HG02759 (cell line): ENCODE results near the gene AFF3.

Experiments
- ATAC-seq: cut with Tn5 transposase; IDR thresholded peaks from one replicate; pipeline ENCODE4 v1.9.1; 2021; ENCODE audit warnings: mild to moderate bottlenecking, moderate library complexity; ENCODE audit not compliant: unreplicated experiment

AFF3 gene

DNA sequence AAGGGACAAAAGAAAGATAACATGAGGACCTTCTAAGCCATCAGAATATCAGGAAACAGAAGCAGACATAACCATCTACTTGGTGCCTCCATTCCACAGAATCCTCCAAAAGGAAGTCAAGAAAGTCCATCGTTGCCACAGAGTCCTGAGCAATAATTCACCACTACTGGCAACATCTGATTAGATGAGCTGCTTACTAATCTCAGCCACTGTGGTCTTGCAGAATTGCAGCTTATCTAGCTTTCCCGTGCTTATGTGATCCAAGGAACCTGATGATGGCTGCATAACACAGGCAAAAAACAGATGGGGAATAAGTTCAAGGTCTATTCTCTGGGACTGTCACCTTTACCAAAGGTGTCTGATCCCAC, 278.5 kb downstream of the AFF3 start:
- ATAC-seq, result no peak

DNA sequence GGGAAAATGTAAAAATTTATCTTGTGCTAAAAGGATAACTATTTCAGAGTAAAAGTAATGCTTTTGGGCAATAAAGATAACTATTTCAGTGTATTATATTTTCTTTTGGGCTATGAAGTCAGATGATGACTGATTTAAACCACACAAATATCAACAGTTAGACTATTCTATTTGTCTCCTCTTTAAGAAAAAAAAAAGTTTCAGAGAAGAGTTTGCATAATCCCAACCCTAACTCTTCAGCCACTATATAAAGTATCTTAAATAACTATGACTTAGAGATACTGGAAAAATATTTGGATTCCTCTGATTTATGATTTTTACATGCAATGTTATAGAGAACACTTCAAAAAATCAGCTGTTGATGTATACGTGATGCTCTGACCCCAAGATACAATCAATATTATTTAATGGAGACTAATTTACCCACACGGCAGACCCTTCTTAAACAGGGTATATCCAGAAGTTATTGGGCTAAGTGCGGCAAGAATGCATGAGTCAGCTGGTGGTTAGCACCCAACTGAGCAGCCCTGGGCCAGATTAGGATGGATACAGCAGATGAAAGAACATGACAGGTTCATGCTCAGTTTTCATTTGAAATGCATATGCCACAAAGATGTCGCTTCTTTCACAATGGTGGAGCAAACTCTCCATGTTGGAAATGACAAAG, 279.0 kb downstream of the AFF3 start:
- no peak for ATAC-seq

DNA sequence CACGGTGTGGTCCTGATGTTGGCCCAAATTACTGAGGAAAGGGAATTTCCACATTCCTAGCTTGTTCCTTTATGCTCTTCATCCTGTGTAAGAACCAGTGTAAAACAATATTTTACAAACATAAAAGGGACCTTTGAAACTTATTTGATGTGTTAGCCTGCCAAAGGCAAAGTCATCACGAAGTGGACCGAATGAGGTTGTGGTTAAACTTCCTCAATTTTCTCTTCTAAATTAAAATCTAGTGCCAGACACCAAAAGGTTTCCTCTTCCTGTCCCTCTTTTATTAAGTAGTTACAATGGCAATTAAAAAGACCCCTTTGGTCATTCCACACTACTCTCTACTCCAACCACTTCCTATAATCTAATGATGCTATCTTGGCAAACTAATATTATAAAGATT, 279.8 kb downstream of the AFF3 start:
- ATAC-seq, result no peak

DNA sequence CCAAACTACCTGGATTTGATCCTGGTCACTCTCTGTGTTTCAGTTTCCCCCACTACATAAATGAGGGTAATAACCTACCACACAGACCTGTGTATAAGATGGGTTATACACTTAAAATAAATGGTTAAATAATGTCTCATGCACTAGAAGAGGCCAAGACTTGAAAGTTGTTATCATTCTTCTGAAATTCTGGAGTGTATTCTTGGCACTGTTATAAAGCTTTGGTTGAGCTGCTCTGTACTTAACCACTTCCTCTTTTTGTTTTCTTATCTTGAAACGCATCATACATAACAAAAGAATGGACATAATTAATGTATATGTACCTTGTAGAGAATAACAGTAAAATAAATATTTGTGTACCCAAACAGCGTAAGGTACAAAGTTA, 281.0 kb downstream of the AFF3 start:
- ATAC-seq, result no peak

DNA sequence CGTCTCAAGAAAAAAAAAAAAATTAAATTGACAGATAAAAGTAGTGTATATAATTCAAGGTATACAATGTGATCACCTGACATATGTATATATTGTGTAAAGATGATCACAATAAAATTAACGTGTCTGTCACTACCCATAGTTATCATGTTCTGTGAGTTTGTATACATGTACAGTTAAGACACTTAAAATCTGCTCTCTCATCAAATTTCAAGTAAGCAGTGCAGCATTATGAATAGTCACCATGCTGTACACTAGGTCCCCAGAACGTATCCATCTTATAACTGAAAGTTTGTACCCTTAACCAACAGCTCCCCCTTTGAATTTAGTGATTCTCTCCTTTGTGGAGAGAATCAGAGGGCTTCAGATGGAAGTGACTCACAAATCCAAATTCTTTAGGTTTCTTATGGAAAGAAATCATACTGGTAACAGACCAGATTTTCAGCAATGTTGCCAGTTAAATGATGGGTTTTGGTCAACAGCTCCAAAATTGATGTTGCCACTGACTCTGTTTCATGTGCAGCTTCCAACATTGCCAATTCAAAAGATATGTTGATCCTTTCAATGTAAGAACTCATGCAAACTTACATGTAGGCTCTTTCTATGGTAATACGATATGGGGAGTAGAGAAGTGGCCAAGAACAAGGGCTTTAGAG, 281.5 kb downstream of the AFF3 start:
- no peak for ATAC-seq

DNA sequence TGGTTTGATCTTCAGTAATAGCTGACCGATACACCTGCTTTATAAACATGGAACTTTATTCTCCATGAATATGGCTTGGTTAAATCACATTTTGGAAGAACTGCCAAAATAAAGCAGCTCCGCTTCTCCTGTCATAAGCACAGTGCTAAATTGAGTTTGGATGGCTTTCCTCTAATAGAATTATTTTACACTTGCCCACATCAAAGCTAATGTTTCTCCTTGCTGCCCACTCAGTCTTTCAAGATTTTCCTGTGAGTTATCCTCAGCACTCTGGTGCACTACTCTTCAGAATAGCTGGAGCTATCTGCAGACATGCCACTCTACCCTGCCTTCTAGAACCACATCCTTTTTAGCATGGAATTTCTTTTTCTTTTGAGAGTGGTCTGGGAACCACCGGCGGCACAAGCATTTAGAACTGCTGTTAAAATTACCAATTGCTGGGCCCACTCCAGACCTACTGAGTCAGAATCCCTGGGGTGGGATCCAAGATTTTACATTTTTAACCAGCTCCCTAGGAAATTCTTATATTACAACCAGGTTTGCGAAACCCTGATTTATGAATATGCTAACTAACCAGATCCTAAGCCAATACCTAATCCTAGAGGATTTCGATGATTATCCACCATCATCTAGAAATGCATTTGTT, 283.3 kb downstream of the AFF3 start:
- ATAC-seq, result no peak

DNA sequence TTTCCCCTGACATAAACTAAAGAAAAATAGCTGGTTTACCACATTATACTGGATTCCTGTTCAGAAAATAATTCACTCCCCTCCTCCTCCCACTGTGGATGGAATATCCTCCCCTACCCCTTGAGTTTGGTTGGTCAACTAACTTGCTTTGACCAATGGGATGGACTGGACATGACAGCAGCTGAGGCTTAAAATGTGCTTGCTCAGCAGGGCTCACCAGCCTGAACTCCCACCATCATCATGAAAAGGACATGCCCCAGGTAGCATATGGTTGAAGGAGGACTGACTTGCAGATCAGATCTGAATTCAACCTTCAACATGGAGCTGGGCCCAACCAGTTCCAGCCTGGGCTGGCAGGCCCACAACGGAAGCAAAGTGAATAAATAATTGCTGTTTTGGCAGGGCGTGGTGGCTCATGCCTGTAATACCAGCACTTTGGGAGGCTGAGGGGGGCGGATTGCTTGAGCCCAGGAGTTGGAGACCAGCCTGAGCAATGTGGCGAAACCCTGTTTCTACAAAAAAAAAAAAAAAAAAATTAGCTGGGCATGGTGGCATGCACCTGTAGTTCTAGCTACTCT, 284.4 kb downstream of the AFF3 start:
- ATAC-seq, result no peak

DNA sequence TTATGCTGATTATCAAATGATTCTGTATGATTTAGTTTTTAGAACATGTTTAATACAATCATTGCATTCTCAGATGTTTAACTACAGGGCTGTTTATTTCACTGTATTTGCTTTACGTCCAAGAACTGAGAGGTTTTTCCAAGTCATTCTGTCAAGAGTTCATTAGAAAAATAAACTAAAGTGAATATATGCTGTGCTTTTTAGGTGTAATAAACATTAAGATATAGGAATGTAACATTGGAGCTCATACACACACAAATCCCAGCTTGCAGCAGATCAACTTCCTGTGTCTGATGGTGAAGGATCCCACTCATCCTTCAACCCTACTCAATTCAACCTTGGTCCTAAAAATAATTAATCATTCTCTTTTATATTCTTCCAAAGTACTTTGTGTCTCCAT, 285.0 kb downstream of the AFF3 start:
- no peak for ATAC-seq

DNA sequence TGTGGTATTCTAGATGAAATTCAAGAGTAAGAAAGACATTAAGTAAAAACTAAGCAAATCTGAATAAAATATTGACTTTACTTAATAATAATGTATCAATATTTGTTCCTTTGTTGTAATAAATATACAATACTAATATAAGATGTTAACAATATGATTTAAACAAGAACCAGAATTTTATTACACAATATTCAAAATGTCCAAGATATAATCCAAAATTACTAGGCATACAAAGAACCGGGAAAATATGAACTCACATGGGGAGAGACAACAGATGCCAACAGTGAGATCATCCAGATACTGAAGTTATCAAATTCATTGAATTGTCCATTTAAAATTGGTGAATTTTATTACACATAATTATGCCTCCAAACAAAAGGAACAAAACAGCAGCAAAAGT, 286.3 kb downstream of the AFF3 start:
- no peak for ATAC-seq

DNA sequence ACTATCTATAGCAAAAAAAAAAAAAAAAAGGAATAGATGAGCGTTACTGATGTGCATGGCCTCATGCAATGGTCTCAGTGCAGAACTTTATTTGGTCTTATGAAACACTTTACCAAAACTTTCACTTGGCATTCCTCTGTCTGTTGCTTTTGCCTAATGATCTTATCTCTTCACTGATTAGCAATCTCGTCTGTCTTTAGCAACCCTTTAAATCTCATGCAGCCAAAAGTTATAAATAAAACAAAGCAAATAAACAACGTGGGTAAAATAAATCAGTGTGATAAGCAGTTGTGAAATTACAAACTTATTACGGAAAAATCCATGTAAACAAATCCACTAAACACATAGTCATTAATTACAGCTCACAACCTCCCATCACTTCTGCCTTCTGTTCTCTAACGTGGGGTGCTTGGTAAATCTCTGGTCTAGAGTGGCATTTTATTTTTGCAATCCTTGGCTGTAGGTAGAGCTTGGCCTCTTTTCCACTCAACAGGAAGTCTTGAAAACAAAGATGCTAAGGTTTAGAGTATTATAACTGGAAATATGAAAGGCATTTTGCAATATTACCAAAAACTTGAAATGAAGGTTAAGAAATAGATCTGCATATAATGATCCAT, 288.0 kb downstream of the AFF3 start:
- no peak for ATAC-seq

DNA sequence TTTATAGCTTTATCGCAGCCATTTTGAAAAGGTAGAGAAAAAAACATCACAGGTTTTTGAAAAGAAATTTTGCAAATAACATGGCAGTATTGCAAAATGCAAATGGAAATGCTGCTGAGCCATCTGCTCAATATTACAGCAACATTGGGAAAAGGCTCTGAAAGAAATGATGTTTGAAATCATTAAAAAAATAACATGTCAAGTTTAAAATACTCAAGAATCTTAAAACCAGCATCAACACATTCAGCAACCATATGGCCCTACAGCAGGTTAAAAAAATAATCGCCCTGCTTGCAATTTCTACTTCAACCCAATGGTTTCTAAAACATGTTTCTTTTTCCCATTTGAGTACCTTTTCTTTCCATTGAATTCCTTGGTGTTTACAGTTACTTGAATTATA, 289.4 kb downstream of the AFF3 start:
- ATAC-seq, result no peak

DNA sequence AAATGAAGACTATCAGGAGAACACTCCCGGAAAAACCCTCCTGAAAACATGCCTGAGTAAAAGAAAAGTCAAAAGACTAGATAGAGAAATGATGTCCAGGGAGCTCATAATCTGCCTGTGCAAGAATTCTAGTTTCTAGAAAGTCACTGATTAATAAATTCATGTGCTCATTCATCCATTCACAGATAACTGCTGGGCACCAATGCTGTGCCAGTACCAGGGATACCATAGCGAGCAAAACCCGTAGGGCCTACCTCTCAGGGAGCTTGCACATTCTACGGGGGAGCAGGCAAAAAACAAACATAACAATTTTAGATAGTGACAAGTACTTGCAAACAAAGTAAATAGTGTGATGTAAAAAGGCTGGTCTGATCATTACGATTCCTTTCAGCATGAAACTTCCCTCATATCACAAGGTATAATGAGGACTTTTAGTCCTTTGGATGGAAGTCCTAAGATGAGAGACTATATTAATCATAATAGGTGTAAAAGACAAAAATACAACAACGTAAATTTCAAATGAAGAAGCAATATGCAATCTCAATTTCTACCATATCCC, 289.9 kb downstream of the AFF3 start:
- ATAC-seq, result no peak

DNA sequence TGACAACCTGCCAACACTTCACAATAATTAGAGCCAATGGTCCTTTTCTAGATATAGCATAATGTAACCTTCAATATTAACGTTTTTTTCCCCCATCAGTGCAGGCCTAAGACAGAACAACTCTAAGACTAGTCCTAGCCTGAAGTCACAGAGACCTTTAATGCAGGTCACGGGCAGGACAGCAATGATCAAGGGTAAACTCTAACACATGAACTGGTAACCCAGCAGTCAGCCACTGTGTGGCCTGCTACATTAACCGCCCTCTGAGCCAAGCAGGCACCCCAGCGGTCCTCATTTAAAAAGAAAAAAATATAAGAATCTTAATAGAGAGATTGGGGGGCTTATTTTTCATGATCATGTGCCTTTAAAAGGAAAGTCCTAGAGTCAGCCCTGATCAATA, 290.6 kb downstream of the AFF3 start:
- ATAC-seq, result no peak

DNA sequence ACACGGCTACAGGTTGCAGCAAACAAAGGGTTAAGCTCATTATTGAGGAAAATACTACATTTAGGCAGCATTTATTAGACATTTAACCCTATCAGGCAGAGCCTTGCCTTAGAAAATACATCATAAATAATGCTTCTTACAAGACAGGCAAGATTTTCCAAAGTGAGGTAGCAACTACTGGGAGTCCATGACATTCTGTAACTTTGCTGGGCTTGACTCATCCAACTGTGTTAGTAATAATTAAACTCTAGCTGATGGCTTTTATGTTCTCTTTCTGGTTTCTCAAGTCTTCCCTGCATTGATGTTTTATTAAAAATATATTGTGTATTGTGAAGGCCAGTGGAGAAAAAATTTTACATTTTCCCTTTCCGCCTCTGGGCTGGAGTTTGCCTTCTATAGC, 291.3 kb downstream of the AFF3 start:
- no peak for ATAC-seq

DNA sequence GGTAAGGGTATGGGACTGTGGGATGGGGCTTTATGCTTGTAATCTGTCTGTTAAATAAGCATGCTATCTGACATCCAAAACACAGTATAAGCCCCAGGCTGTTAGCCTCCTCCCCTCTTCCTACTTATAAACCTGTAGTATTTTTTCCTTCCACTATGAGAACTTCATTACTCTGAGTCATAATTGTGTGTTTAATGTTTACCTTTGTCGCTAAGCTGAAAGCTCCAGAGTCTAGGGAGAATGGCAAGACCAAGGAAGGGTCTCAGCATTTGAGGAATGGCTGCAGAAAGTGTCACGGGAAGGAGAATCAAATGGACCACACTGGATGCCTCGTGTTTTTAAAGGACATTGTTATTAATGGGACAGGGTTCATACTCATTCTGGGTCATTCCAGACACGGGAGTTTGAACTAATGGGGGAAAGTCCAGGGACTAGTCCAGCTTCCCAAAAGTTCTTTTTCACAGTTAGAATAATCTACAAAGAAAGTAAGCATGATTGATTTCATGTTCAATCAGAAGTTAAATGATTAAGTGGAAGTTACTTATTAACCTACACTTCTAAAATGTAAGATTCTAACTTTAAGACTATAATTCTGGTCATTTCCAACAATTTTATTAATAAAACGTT, 292.2 kb downstream of the AFF3 start:
- no peak for ATAC-seq

DNA sequence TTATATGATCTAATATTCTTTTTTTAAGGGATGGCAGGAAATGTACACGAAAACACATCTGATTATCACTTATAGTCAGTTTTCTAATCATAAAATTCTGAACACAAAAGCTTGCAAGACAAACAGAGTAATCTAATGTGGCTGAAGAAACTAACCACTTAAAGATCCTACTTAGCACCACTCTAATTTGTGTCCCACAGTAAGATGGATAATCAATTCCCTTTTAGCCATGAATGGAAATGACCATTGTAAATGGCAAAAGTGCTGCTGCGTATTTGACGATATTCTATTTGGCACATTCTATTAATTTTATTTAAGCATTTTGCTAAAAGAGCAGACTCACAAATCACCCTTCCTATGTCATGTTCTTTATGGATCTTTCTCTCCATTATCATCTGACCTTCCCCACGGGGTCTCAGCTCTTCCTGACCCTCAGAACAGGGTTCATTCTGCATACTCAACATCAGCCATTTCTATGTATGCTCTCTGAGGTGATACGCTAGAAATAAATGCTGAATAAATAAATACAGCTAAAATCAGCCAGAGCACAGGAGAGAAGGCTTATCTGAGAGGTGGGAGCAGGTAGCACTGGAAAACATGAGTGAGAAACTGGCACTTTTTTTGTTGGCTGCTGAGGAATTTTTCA, 295.8 kb downstream of the AFF3 start:
- ATAC-seq, result no peak

DNA sequence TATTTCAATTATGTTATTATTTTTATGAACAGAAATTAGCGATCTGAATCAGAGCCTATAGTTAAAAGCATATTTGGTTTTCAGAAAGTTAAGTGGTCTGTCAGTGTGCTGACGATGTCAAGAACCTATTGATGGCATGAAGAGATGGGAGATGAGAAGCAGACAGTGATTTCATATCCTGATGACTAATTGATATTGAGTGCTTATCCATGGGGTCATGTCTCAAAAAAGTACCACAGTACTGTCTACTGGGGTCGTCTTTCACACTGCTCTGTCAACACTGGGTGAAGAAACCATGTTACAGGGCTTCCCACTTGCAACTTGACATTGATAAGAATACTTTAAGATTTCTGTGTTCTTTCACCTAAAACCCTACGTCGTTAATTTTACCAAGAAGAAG, 297.1 kb downstream of the AFF3 start:
- ATAC-seq, result no peak

DNA sequence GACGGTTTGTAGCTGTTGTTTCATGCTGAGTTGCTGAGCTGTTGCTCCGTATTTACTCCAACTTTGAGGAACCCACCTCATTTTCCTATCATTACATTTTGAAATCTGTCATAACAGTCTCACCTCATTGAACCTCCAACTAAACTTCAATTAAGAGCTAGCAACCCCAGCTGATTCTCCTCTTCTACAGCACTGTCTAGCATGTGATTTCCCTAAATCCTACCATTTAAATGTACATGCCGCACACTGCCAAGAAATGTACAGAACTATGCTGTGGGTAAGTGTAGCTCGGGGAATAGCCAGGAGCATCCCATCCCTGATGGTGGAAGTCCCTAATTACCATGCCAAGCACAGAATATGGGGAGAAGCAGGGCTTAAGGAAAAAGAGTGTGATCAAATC, 299.9 kb downstream of the AFF3 start:
- ATAC-seq, result no peak

DNA sequence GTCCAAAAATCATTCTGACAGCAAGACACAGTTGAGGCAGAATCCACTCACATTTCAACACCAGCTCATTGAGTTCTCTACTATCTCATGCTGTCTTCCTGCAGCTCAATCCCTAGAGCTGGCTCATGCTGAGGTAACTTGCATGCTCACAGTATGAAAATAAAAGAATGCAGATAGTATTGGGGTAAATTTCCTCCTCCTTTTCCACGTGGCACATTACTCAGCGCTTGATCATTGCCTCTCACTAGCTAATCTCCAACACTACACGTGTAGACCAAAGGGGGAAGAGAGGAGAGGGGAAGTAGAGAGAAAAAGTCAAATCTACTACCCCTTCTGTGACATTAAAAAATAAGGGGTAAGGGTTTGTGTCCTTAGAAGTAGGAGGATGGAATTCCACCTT, 300.6 kb downstream of the AFF3 start:
- no peak for ATAC-seq

DNA sequence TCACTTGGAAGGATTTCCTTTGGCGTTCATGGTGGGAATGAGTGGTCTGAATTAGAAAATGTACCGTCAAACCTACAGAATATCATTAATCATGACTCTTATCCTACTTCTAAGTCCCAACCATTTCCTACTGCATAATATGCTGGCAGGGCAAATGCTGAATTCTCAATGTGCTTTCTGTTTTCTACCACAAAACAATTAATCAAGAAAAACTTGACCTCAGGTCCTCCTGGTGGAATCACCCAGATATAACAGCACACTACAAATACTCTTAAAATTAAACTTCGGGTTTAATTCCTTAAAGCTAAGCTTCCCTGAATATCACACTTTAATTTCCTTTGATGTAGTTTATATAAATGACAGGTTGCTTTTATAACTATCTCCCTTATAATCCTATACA, 301.6 kb downstream of the AFF3 start:
- ATAC-seq, result no peak
